ACC112 (cell line): Measurements from ENCODE around the gene SLC39A13.

Experiments used
- H2AFZ ChIP-seq: fragments of 200-600 bp; sonication (generic); one replicate; pipeline ENCODE4 v1.6.0; 2017; ENCODE audit warnings: antibody characterized with exemption, low read length; ENCODE audit not compliant: unreplicated experiment
- H3K27ac ChIP-seq: fragments of 200-600 bp; sonication (generic); 2 replicates; pipeline ENCODE4 v1.5.1; 2014; ENCODE audit warnings: low read depth, mild to moderate bottlenecking, antibody characterized with exemption, low read length, moderate library complexity
- H3K27me3 ChIP-seq: fragments of 200-600 bp; sonication (generic); 2 replicates; pipeline ENCODE4 v1.6.1; 2014; ENCODE audit warnings: mild to moderate bottlenecking, antibody characterized with exemption, low read length, moderate library complexity, mixed read lengths; ENCODE audit not compliant: insufficient read depth
- H3K36me3 ChIP-seq: fragments of 200-600 bp; sonication (generic); 2 replicates; pipeline ENCODE4 v1.6.1; 2016; ENCODE audit warnings: mild to moderate bottlenecking, antibody characterized with exemption, low read length, moderate library complexity, mixed read lengths; ENCODE audit not compliant: insufficient read depth
- H3K4me1 ChIP-seq: fragments of 200-600 bp; sonication (generic); one replicate; pipeline ENCODE4 v1.6.1; 2016; ENCODE audit warnings: low read length, mixed read lengths; ENCODE audit not compliant: insufficient read depth, unreplicated experiment, control insufficient read depth
- H3K4me3 ChIP-seq: fragments of 200-600 bp; sonication (generic); 2 replicates; pipeline ENCODE4 v1.5.1; 2014; ENCODE audit warnings: mild to moderate bottlenecking, low read depth, low read length
- H3K79me2 ChIP-seq: fragments of 200-600 bp; sonication (generic); one replicate; pipeline ENCODE4 v1.6.0; 2016; ENCODE audit warnings: low read length; ENCODE audit not compliant: control insufficient read depth, unreplicated experiment, insufficient read depth

SLC39A13 gene

GRCh38 chr11:47375020-47375419 is 33.4 kb upstream of the SLC39A13 start:
- Histone ChIP-seq H3K4me1 (peaks cover 9% of the 10 kb centered on the region), H3K36me3 (no peaks in the 10 kb centered on the region), H3K79me2 (no peaks in the 10 kb centered on the region), H3K27ac (no peak overlapping the region), H3K4me3 (no peak overlapping the region), H2AFZ (no peak overlapping the region), H3K27me3 (no peaks in the 10 kb centered on the region)

GRCh38 chr11:47375546-47376085 is 32.8 kb upstream of the SLC39A13 start:
- H3K27me3 ChIP-seq: no peaks in the 10 kb centered on the region
- H3K4me1 ChIP-seq: peaks cover 9% of the 10 kb centered on the region
- no peak overlapping the region for H2AFZ ChIP-seq
- H3K79me2 ChIP-seq: no peaks in the 10 kb centered on the region
- no peaks in the 10 kb centered on the region for H3K36me3 ChIP-seq
- no peak overlapping the region for H3K27ac ChIP-seq
- no peak overlapping the region for H3K4me3 ChIP-seq

GRCh38 chr11:47376107-47376524 is 32.3 kb upstream of the SLC39A13 start:
- Histone ChIP-seq H2AFZ (no peak overlapping the region), H3K4me1 (peaks cover 9% of the 10 kb centered on the region), H3K27ac (no peak overlapping the region), H3K79me2 (no peaks in the 10 kb centered on the region), H3K27me3 (no peaks in the 10 kb centered on the region), H3K36me3 (no peaks in the 10 kb centered on the region), H3K4me3 (no peak overlapping the region)

- H3K27ac ChIP-seq: no peak overlapping the region
- H3K4me1 ChIP-seq: peaks cover 9% of the 10 kb centered on the region
- no peaks in the 10 kb centered on the region for H3K27me3 ChIP-seq
- no peaks in the 10 kb centered on the region for H3K79me2 ChIP-seq
- H3K36me3 ChIP-seq: no peaks in the 10 kb centered on the region
- no peak overlapping the region for H2AFZ ChIP-seq
- H3K4me3 ChIP-seq: no peak overlapping the region
Observed at GRCh38 chr11:47376525-47377371, 31.6 kb upstream of the SLC39A13 start.

GRCh38 chr11:47377571-47378009 is 30.8 kb upstream of the SLC39A13 start:
- Histone ChIP-seq H2AFZ (no peak overlapping the region), H3K27ac (no peak overlapping the region), H3K79me2 (no peaks in the 10 kb centered on the region), H3K4me3 (no peak overlapping the region), H3K27me3 (no peaks in the 10 kb centered on the region), H3K36me3 (no peaks in the 10 kb centered on the region), H3K4me1 (peaks cover 9% of the 10 kb centered on the region)

- no peak within 1 kb of the TSS for H2AFZ ChIP-seq
- no peak within 1 kb of the TSS for H3K27ac ChIP-seq
- no peaks in the 10 kb centered on the region for H3K27me3 ChIP-seq
- no peaks in the 10 kb centered on the region for H3K36me3 ChIP-seq
- H3K4me1 ChIP-seq: peaks cover 9% of the 10 kb centered on the region
- H3K4me3 ChIP-seq: no peak within 1 kb of the TSS
- no peaks in the 10 kb centered on the region for H3K79me2 ChIP-seq
Observed at GRCh38 chr11:47378010-47378835, 30.2 kb upstream of the SLC39A13 start, which contains the start of gene SPI1. TSS of gene SPI1 (minus strand) at chr11:47378547. CDS start at chr11:47378353, 194 bp downstream.

GRCh38 chr11:47378836-47379170 is 29.6 kb upstream of the SLC39A13 start:
- H3K4me3 ChIP-seq: no peak overlapping the region
- H3K27ac ChIP-seq: no peak overlapping the region
- no peaks in the 10 kb centered on the region for H3K36me3 ChIP-seq
- no peaks in the 10 kb centered on the region for H3K27me3 ChIP-seq
- no peaks in the 10 kb centered on the region for H3K79me2 ChIP-seq
- peaks cover 9% of the 10 kb centered on the region for H3K4me1 ChIP-seq
- H2AFZ ChIP-seq: no peak overlapping the region

GRCh38 chr11:47379317-47379716 is 29.1 kb upstream of the SLC39A13 start:
- H3K4me3 ChIP-seq: no peak overlapping the region
- H3K27ac ChIP-seq: no peak overlapping the region
- no peaks in the 10 kb centered on the region for H3K36me3 ChIP-seq
- H3K27me3 ChIP-seq: no peaks in the 10 kb centered on the region
- H3K4me1 ChIP-seq: peaks cover 5% of the 10 kb centered on the region
- no peak overlapping the region for H2AFZ ChIP-seq
- no peaks in the 10 kb centered on the region for H3K79me2 ChIP-seq

GRCh38 chr11:47380078-47380477 is 28.3 kb upstream of the SLC39A13 start:
- Histone ChIP-seq H3K79me2 (no peaks in the 10 kb centered on the region), H3K4me3 (no peak overlapping the region), H3K27ac (no peak overlapping the region), H3K36me3 (no peaks in the 10 kb centered on the region), H3K4me1 (no peaks in the 10 kb centered on the region), H2AFZ (no peak overlapping the region), H3K27me3 (no peaks in the 10 kb centered on the region)

- H2AFZ ChIP-seq: no peak overlapping the region
- no peaks in the 10 kb centered on the region for H3K79me2 ChIP-seq
- no peaks in the 10 kb centered on the region for H3K27me3 ChIP-seq
- no peaks in the 10 kb centered on the region for H3K36me3 ChIP-seq
- no peak overlapping the region for H3K27ac ChIP-seq
- H3K4me1 ChIP-seq: no peaks in the 10 kb centered on the region
- no peak overlapping the region for H3K4me3 ChIP-seq
Observed at GRCh38 chr11:47383071-47383470, 25.3 kb upstream of the SLC39A13 start.
